GM12891 (cell line): ENCODE results near the gene CCDC92.
A peak's percentile ranks its signal among the peaks of the same experiment; 100 is the strongest.
"Not testable (repeated sequence)": the region's sequence is repeated elsewhere in the genome, so short reads cannot be mapped to it uniquely, and the experiment has no call there.

Source experiments
- DNase-seq: peaks from one replicate; pipeline ENCODE4 v3.0.0; 2011; ENCODE audit warnings: low spot score; ENCODE audit not compliant: insufficient read length
- FAIRE-seq: peaks from 2 replicates; lab custom pipeline; 2011; peaks lifted over from hg19 to GRCh38; lab: Jason Lieb, UNC
- PAX5 ChIP-seq: IDR thresholded peaks from 2 replicates; pipeline ENCODE4 v1.6.1; 2011; ENCODE audit warnings: low read length, moderate library complexity, mild to moderate bottlenecking; ENCODE audit not compliant: insufficient read depth, severe bottlenecking
- POLR2A ChIP-seq: IDR thresholded peaks from 2 replicates; pipeline ENCODE4 v1.6.1; 2011; ENCODE audit warnings: low read depth, low read length, control low read depth
- POLR2AphosphoS5 ChIP-seq: IDR thresholded peaks from 2 replicates; pipeline ENCODE4 v1.6.1; 2011; ENCODE audit warnings: low read depth, low read length, control low read depth
- POU2F2 ChIP-seq: IDR thresholded peaks from 2 replicates; pipeline ENCODE4 v1.6.1; 2011; ENCODE audit warnings: low read depth, mild to moderate bottlenecking, control low read depth, low read length, moderate library complexity
- SPI1 ChIP-seq: IDR thresholded peaks from 2 replicates; pipeline ENCODE4 v1.6.1; 2011; ENCODE audit warnings: low read depth, low read length, control low read depth
- TAF1 ChIP-seq: IDR thresholded peaks from 2 replicates; pipeline ENCODE4 v1.6.1; 2011; ENCODE audit warnings: low read depth, low read length, control low read depth

CCDC92 gene

DNA sequence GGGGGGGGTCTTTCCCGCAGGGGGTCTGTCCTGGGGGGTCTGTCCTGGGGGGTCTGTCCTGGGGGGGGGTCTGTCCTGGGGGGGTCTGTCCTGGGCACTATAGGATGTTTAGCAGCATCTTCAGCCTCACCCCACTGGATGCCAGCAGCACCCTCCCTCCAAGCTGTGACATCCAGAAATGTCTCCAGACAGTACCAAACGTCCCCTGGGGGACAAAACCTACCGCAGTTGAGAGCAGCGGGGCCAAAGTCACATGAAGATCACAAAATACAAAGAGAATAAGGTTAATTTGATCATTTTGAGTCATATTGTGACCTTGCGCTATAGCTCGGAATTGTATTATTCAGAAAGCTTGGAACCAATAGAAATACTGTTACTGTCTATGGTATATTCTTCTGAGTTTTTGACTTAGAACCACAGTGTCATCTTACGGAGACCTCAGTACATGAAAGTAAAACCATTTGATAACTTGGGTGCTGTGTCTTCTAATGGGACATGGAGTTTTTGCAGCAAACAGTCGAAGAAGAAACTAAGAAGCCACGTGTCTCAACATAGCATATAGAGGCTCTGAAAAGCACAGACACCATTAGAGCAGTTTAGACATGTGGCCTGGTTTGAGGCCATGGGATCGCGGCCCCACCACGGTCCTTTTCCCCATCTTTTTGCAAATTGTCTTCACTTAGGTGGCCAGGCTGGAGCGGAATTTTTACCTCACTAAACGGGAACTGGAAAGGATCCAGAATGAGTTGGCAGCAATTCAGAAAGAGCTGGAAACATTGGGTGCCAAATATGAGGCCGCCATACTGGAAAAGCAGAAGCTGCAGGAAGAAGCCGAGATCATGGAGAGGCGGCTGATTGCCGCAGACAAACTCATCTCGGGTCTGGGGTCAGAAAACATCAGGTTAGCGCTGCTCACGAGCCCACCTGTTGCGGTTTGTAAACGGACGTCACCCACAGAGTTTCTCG is 59.9 kb downstream of the CCDC92 start:
- FAIRE-seq = no peak
- DNase-seq = no peak
- TF ChIP-seq PAX5 (no peak), POLR2AphosphoS5 (no peak)

DNA sequence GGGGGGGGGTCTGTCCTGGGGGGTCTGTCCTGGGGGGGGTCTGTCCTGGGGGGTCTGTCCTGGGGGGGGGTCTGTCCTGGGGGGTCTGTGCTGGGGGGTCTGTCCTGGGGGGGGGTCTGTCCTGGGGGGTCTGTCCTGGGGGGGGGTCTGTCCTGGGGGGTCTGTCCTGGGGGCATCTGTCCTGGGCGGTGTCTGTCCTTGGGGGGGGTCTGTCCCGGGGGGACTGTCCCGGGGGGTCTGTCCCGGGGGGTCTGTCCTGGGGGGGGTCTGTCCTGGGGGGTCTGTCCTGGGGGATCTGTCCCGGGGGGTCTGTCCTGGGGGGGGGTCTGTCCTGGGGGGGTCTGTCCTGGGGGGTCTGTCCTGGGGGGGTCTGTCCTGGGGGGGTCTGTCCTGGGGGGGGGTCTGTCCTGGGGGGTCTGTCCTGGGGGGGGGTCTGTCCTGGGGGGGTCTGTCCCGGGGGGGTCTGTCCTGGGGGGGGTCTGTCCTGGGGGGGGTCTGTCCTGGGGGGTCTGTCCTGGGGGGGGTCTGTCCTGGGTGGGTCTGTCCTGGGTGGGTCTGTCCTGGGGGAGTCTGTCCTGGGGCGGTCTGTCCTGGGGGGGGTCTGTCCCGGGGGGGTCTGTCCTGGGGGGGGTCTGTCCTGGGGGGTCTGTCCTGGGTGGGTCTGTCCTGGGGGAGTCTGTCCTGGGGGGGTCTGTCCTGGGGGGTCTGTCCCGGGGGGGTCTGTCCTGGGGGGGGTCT is 60.8 kb downstream of the CCDC92 start:
- DNase-seq, FAIRE-seq: not testable (repeated sequence)

DNA sequence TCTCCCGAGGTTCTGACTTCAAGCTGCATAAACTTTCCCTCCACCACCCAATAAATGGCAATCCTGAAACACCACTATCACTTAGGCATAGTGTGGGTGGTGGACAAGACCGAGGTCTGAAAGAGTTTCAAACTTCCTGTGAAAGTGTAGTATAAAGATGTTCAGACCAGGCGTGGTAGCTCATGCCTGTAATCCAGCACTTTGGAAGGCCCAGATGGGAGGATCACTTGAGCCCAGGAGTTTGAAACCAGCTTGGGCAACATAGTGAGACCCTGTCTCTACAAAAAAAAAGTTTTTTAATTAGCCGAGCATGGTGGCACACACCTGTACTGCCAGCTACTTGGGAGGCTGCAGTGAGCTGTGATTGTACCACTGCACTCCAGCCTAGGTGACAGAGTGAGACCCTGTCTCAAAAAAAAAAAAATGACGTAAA is 61.9 kb downstream of the CCDC92 start:
- TF ChIP-seq POLR2A (no peak), POLR2AphosphoS5 (no peak), SPI1 (no peak), TAF1 (no peak), POU2F2 (no peak), PAX5 (no peak)
- DNase-seq (no peak), FAIRE-seq (peak; percentile 33)

DNA sequence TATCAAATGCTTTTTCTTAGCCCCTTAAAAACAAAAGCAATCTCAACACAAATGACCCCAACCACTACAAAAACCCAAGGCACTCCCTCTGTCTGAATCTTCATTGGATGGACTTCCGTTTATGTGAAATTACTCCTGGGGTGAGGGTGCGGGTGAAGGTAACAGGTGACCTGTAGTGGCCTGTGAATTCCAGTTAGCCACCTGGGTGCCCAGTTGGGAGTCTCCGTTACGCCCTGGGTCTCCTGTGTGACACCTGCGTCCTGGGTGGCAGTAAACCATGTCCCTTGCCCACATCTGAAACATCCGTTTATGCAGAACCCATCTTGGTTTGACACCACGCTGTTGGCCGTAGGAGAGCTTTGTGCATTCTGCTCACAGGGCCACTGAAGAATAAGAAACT is 62.6 kb downstream of the CCDC92 start:
- no peak for TF ChIP-seq PAX5
- no peak for TF ChIP-seq POU2F2
- no peak for TF ChIP-seq POLR2A
- no peak for TF ChIP-seq POLR2AphosphoS5
- no peak for TF ChIP-seq TAF1
- no peak for TF ChIP-seq SPI1
- no peak for FAIRE-seq
- no peak for DNase-seq

DNA sequence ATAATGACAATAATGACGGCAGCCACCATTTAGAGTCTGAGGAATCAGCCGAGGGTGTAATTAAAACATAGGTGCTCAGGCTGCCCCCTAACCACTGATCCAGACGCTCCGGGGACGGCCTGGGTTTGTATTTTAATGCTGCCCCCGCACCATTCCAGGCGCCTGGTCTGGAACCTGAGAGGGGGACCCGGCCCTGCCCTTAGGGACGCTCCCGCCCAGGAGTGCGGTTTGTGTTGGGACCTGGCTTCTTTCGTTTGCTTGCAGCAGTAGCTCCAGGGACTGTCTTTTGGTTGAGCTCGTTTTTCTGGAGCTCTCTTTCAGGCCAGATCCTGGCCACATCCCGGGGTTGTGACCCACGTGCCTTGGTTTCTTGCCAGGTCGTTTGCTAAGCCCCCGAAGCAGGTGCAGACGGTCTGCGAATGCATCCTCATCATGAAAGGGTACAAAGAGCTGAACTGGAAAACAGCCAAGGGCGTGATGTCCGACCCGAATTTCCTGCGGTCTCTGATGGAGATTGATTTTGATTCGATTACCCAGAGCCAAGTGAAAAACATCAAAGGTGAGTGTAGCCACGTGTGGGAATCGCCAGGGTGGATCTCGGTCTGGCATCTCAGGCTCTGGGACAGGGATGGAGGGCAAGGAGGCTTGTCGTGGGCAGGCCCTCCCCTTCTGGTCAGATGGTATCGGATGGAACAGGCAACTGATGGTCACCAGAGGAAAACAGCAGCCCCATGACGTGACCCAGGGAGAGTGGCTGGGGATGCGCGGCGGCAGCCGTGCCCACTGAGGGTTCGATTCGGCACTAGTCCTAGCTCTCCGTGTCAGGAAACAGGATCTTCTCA is 63.5 kb downstream of the CCDC92 start:
- TF ChIP-seq SPI1 = no peak
- TF ChIP-seq POU2F2 = no peak
- TF ChIP-seq TAF1 = no peak
- no peak for TF ChIP-seq POLR2A
- no peak for TF ChIP-seq POLR2AphosphoS5
- TF ChIP-seq PAX5 = no peak
- FAIRE-seq (no peak), DNase-seq (no peak)

DNA sequence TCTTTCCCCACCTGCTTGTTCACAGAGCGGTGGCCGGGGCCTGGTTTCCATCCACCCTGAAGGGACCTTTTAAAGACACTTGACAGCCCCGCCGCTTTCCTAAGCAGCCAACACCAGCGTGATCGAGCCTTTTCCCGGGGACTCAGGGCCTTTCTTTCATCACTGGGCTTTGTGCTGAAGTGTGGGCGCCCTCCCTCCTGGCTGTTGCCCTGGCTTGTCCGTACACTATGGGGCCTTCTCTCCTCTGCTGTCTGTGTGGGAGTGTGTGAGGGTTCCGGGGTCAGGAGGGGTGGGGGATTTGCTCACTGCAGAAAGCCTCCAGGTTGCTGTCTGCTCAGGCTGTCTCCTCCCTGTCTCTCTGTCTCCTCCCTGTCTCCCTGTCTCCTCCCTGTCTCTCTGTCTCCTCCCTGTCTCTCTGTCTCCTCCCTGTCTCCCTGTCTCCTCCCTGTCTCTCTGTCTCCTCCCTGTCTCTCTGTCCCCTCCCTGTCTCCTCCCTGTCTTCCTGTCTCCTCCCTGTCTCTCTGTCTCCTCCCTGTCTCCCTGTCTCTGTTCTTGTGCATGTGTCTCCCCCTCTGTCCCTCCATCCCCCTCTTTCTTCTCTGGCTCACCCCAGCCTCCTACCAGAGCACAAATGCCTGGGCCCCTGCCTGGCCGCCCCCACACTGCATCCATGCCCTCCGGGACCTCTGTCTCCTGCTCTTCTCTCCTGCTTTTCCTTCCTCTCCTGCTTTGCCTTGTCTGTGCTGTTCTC is 64.7 kb downstream of the CCDC92 start:
- no peak for TF ChIP-seq POLR2AphosphoS5
- TF ChIP-seq PAX5 = no peak
- no peak for TF ChIP-seq TAF1
- no peak for TF ChIP-seq SPI1
- no peak for TF ChIP-seq POLR2A
- no peak for TF ChIP-seq POU2F2
- DNase-seq = no peak
- FAIRE-seq = no peak

DNA sequence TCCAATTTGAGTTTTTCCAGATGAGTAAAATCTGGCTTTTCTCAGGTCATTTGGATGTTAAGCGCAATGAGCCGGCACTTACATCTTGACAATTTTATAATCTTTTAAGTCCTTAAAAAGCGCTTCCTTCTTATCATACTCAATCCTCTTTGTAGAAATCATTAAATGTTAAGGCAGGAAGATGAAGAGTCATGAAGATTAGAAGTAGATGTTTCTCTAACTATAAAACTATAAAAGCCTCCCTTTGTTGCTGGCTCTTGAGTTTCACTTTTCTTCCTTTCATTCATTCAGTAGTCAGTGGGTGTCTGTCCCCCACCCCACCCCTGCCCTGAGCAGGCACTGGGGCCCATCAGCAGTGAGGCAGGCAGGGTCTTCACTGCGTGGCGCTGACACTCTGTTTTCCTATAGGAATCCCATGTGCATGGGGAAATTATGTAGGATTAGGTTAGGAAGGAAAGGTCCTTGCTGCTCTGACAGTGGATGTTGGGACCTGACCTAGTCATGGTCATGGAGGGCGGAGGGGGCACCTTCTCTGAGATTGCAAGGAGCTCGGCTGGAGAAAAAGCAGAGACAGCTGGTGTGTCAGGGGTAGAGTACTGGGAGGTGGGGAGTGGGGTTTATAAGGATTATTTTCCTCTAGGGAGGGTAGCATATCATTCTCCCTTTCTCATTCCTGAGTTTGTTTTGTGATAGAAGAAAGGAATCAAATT is 65.8 kb downstream of the CCDC92 start:
- no peak for DNase-seq
- FAIRE-seq = no peak
- TF ChIP-seq TAF1 = no peak
- TF ChIP-seq SPI1 = no peak
- TF ChIP-seq PAX5 = no peak
- TF ChIP-seq POLR2A = no peak
- TF ChIP-seq POLR2AphosphoS5 = no peak
- TF ChIP-seq POU2F2 = no peak

DNA sequence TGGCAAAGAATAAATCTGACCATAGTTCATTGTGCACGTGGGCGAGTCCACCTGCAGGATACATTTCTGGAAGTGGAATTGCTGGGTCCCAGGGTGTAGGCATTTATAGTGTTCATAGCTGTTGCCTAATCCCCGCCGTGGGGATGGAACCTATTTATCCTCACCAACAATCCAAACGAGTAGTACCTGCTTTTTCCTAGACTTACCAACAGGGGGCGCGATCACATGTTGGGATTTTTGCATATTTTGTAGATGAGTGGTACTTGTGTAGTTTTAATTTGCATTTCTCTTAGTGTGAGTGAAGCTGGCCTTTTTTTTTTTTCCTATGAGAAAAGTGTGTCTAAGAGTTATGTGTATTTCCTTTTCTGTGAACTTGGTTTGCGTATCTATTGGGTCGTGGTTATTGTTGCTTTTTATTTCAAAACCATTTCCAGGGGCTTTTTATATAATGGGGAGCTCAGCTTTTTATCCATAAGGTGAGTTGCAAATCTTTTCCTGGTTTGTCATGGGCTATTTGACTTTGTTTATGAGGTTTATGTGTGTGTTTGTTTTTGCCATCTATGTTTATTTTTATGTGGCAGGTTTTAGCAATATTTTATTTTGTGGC is 67.2 kb downstream of the CCDC92 start:
- FAIRE-seq (peak; percentile 89), DNase-seq (peak; percentile 50)
- TF ChIP-seq TAF1 (no peak), POLR2A (no peak), POU2F2 (peak; percentile 86), POLR2AphosphoS5 (no peak)
